Urinary bladder (tissue), 4 donors: ENCODE measurements around the gene ZNF544. TPM values are rescaled to one million over a fixed set of nuclear protein-coding genes. Genes with fewer than 3 reads are reported as not detected.
"Not testable (repeated sequence)": the region's sequence is repeated elsewhere in the genome, so short reads cannot be mapped to it uniquely, and the experiment has no call there.

ENCODE experiments used
- DNase-seq: peaks from one replicate; pipeline ENCODE4 v3.0.0-alpha.2; 2015; ENCODE audit errors: extremely low spot score
- H3K27ac ChIP-seq: one replicate; pipeline ENCODE4 v1.5.1; 2013; ENCODE audit warnings: low read depth, mild to moderate bottlenecking, moderate library complexity
- H3K36me3 ChIP-seq: one replicate; pipeline ENCODE4 v1.6.1; 2013; ENCODE audit warnings: mild to moderate bottlenecking, moderate library complexity; ENCODE audit not compliant: insufficient read depth
- H3K4me1 ChIP-seq: one replicate; pipeline ENCODE4 v1.6.1; 2013; ENCODE audit warnings: mild to moderate bottlenecking, moderate library complexity; ENCODE audit not compliant: insufficient read depth
- H3K4me3 ChIP-seq: one replicate; pipeline ENCODE4 v1.5.1; 2013; ENCODE audit warnings: low read depth, low read length
- WGBS: extraction: QIAGEN DNeasy Blood & Tissue Kit; methylation state at CpG from one replicate; pipeline ENCODE4 v1.1.7; 2013; 5-methylcytosine and 5-hydroxymethylcytosine counted together
- polyA plus RNA-seq: library from polyadenylated mRNA; stranded (reverse); fragments of 200-250 nt; gene quantifications from one replicate; pipeline ENCODE4 v1.2.3, GENCODE V29; 2013
- total RNA-seq: library from RNA; depleted of rRNA; stranded (reverse); fragments of >200 nt; gene quantifications from one replicate; pipeline ENCODE4 v1.2.3, GENCODE V29; 2014
- donor health status: healthy with polysubstance abuse.
- donor health status: healthy.

The ZNF544 gene
- total and polyA plus RNA-seq, 2 donors, result 23.6 to 51.4 TPM

- 96% methylated on average over 25 of the region's 25 CpGs for WGBS
- no peak for DNase-seq
- H3K4me3 ChIP-seq, result no peak overlapping the region
- no peaks in the 10 kb centered on the region for H3K36me3 ChIP-seq
- no peak overlapping the region for H3K27ac ChIP-seq
- H3K4me1 ChIP-seq, result no peaks in the 10 kb centered on the region
Measured at GRCh38 chr19:58217607-58218391, 10.9 kb upstream of the ZNF544 start.

- no peak overlapping the region for H3K4me3 ChIP-seq
- 46% methylated on average over 9 of the region's 9 CpGs for WGBS
- H3K4me1 ChIP-seq, result no peaks in the 10 kb centered on the region
- no peaks in the 10 kb centered on the region for H3K36me3 ChIP-seq
- no peak overlapping the region for H3K27ac ChIP-seq
- no peak for DNase-seq
Measured at GRCh38 chr19:58218899-58219298, 9.8 kb upstream of the ZNF544 start.

- H3K27ac ChIP-seq, result peak overlapping the region; percentile 2
- DNase-seq, result no peak
- 5% methylated on average over 23 of the region's 23 CpGs for WGBS
- H3K4me1 ChIP-seq, result no peaks in the 10 kb centered on the region
- peak overlapping the region; percentile 71 for H3K4me3 ChIP-seq
- H3K36me3 ChIP-seq, result no peaks in the 10 kb centered on the region
Measured at GRCh38 chr19:58227964-58228584, 640 bp upstream of the ZNF544 start.

GRCh38 chr19:58229255-58229639 is 533 bp downstream of the ZNF544 start:
- Histone ChIP-seq H3K27ac (no peak overlapping the region), H3K4me1 (no peaks in the 10 kb centered on the region), H3K4me3 (peak overlapping the region; percentile 71), H3K36me3 (no peaks in the 10 kb centered on the region)
- WGBS, result 9% methylated on average over 13 of the region's 13 CpGs
- no peak for DNase-seq

GRCh38 chr19:58237324-58237723 is 8.6 kb downstream of the ZNF544 start:
- no peaks in the 10 kb centered on the region for H3K4me1 ChIP-seq
- no peak overlapping the region for H3K27ac ChIP-seq
- 96% methylated on average over 10 of the region's 10 CpGs for WGBS
- peaks cover 6% of the 10 kb centered on the region for H3K36me3 ChIP-seq
- DNase-seq, result no peak
- no peak overlapping the region for H3K4me3 ChIP-seq

- Histone ChIP-seq H3K36me3 (peaks cover 21% of the 10 kb centered on the region), H3K27ac (no peak overlapping the region), H3K4me1 (no peaks in the 10 kb centered on the region), H3K4me3 (no peak overlapping the region)
- DNase-seq, result no peak
- WGBS, result 97% methylated on average over 6 of the region's 6 CpGs
Measured at GRCh38 chr19:58243351-58243750, 14.6 kb downstream of the ZNF544 start.

GRCh38 chr19:58248886-58249285 is 20.2 kb downstream of the ZNF544 start:
- Histone ChIP-seq H3K4me1 (no peaks in the 10 kb centered on the region), H3K4me3 (no peak overlapping the region), H3K27ac (no peak overlapping the region), H3K36me3 (peaks cover 28% of the 10 kb centered on the region)
- WGBS, result 97% methylated on average over 3 of the region's 3 CpGs
- no peak for DNase-seq

- WGBS, result over 99% methylated on average over 2 of the region's 2 CpGs
- no peak for DNase-seq
- H3K36me3 ChIP-seq, result peaks cover 18% of the 10 kb centered on the region
Measured at GRCh38 chr19:58252102-58252685, 23.5 kb downstream of the ZNF544 start.

GRCh38 chr19:58258259-58258658 is 29.5 kb downstream of the ZNF544 start:
- H3K27ac ChIP-seq, H3K4me1 ChIP-seq, H3K4me3 ChIP-seq, DNase-seq: not testable (repeated sequence)
- peaks cover 11% of the 10 kb centered on the region for H3K36me3 ChIP-seq
- WGBS, result 97% methylated on average over 4 of the region's 4 CpGs

More at GRCh38 chr19:58252102-58252685, 23.5 kb downstream of the ZNF544 start:
- H3K4me3 ChIP-seq, result no peak overlapping the region
- H3K4me1 ChIP-seq, result no peaks in the 10 kb centered on the region
- H3K27ac ChIP-seq, result no peak overlapping the region

- Histone ChIP-seq H3K36me3 (peaks cover 2% of the 10 kb centered on the region), H3K4me3 (no peak overlapping the region), H3K4me1 (no peaks in the 10 kb centered on the region), H3K27ac (no peak overlapping the region)
- no peak for DNase-seq
- WGBS, result 97% methylated on average over 3 of the region's 3 CpGs
Measured at GRCh38 chr19:58261600-58261967, 32.9 kb downstream of the ZNF544 start.

GRCh38 chr19:58261968-58262921 is 33.5 kb downstream of the ZNF544 start:
- Histone ChIP-seq H3K4me1 (no peaks in the 10 kb centered on the region), H3K4me3 (no peak overlapping the region), H3K36me3 (peaks cover 2% of the 10 kb centered on the region), H3K27ac (no peak overlapping the region)
- 98% methylated on average over 19 of the region's 19 CpGs for WGBS
- no peak for DNase-seq

- H3K36me3 ChIP-seq, result peaks cover 2% of the 10 kb centered on the region
- H3K4me3 ChIP-seq, result no peak overlapping the region
- 98% methylated on average over 7 of the region's 7 CpGs for WGBS
- no peak overlapping the region for H3K27ac ChIP-seq
- H3K4me1 ChIP-seq, result no peaks in the 10 kb centered on the region
- DNase-seq, result no peak
Measured at GRCh38 chr19:58262922-58263296, 34.2 kb downstream of the ZNF544 start.

- Histone ChIP-seq H3K4me3 (no peak overlapping the region), H3K27ac (no peak overlapping the region), H3K36me3 (no peaks in the 10 kb centered on the region), H3K4me1 (no peaks in the 10 kb centered on the region)
- 98% methylated on average over 3 of the region's 3 CpGs for WGBS
- no peak for DNase-seq
Measured at GRCh38 chr19:58265100-58265499, 36.4 kb downstream of the ZNF544 start.
